Rectal smooth muscle tissue (tissue), 1 donor: ENCODE data around the gene TEX2.
"Not testable (repeated sequence)": the region's sequence is repeated elsewhere in the genome, so short reads cannot be mapped to it uniquely, and the experiment has no call there.

ENCODE experiments used
- H3K27ac ChIP-seq: one replicate; pipeline ENCODE4 v1.7.0; 2013; ENCODE audit warnings: low read depth, low read length, inconsistent platforms
- H3K27me3 ChIP-seq: one replicate; pipeline ENCODE4 v1.7.0; 2013; ENCODE audit warnings: low read length; ENCODE audit not compliant: control insufficient read depth, insufficient read depth
- H3K36me3 ChIP-seq: one replicate; pipeline ENCODE4 v1.7.0; 2013; ENCODE audit warnings: low read length; ENCODE audit not compliant: control insufficient read depth, insufficient read depth
- H3K4me1 ChIP-seq: one replicate; pipeline ENCODE4 v1.7.0; 2013; ENCODE audit warnings: low read length; ENCODE audit not compliant: control insufficient read depth, insufficient read depth
- H3K4me3 ChIP-seq: one replicate; pipeline ENCODE4 v1.7.0; 2013; ENCODE audit warnings: low read length
- H3K9ac ChIP-seq: one replicate; pipeline ENCODE4 v1.7.0; 2013; ENCODE audit warnings: low read length

TEX2 gene

GRCh38 chr17:64230791-64231408, 32.2 kb downstream of the TEX2 start:
- H3K4me1 ChIP-seq, result peaks cover 14% of the 10 kb centered on the region
- H3K27ac ChIP-seq, result no peak overlapping the region
- H3K9ac ChIP-seq, result no peak overlapping the region
- H3K27me3 ChIP-seq, result no peaks in the 10 kb centered on the region
- no peaks in the 10 kb centered on the region for H3K36me3 ChIP-seq
- no peak overlapping the region for H3K4me3 ChIP-seq

- peak overlapping the region; percentile 2 for H3K4me3 ChIP-seq
- H3K36me3 ChIP-seq, result no peaks in the 10 kb centered on the region
- no peak overlapping the region for H3K9ac ChIP-seq
- peak overlapping the region; percentile 46 for H3K27ac ChIP-seq
- H3K4me1 ChIP-seq, result peaks cover 14% of the 10 kb centered on the region
- H3K27me3 ChIP-seq, result no peaks in the 10 kb centered on the region
Observed at GRCh38 chr17:64229815-64230728, 33.0 kb downstream of the TEX2 start.

- Histone ChIP-seq H3K4me1 (peaks cover 10% of the 10 kb centered on the region), H3K27me3 (no peaks in the 10 kb centered on the region), H3K36me3 (no peaks in the 10 kb centered on the region), H3K27ac (no peak overlapping the region), H3K4me3 (no peak overlapping the region), H3K9ac (no peak overlapping the region)
Observed at GRCh38 chr17:64226132-64226531, 36.9 kb downstream of the TEX2 start.

GRCh38 chr17:64225410-64225809, 37.6 kb downstream of the TEX2 start:
- Histone ChIP-seq H3K4me1 (peaks cover 4% of the 10 kb centered on the region), H3K9ac (no peak overlapping the region), H3K27ac (no peak overlapping the region), H3K27me3 (no peaks in the 10 kb centered on the region), H3K36me3 (no peaks in the 10 kb centered on the region), H3K4me3 (no peak overlapping the region)

- no peaks in the 10 kb centered on the region for H3K27me3 ChIP-seq
- no peaks in the 10 kb centered on the region for H3K36me3 ChIP-seq
- H3K4me3 ChIP-seq, result no peak overlapping the region
- H3K27ac ChIP-seq, result no peak overlapping the region
- no peak overlapping the region for H3K9ac ChIP-seq
- no peaks in the 10 kb centered on the region for H3K4me1 ChIP-seq
Observed at GRCh38 chr17:64223931-64224629, 39.0 kb downstream of the TEX2 start.

- Histone ChIP-seq H3K27ac (no peak overlapping the region), H3K27me3 (no peaks in the 10 kb centered on the region), H3K4me1 (no peaks in the 10 kb centered on the region), H3K4me3 (no peak overlapping the region), H3K36me3 (no peaks in the 10 kb centered on the region), H3K9ac (no peak overlapping the region)
Observed at GRCh38 chr17:64223283-64223682, 39.8 kb downstream of the TEX2 start.

GRCh38 chr17:64221679-64222078, 41.4 kb downstream of the TEX2 start:
- Histone ChIP-seq H3K4me3 (no peak overlapping the region), H3K27ac (no peak overlapping the region), H3K4me1 (peaks cover 4% of the 10 kb centered on the region), H3K9ac (no peak overlapping the region), H3K36me3 (no peaks in the 10 kb centered on the region), H3K27me3 (no peaks in the 10 kb centered on the region)

- not testable (repeated sequence) for H3K27me3 ChIP-seq, H3K36me3 ChIP-seq, H3K27ac ChIP-seq, H3K9ac ChIP-seq, H3K4me1 ChIP-seq, H3K4me3 ChIP-seq
Observed at GRCh38 chr17:64220604-64221003, 42.5 kb downstream of the TEX2 start.

- Histone ChIP-seq H3K27ac (no peak overlapping the region), H3K27me3 (no peaks in the 10 kb centered on the region), H3K4me1 (peaks cover 4% of the 10 kb centered on the region), H3K9ac (no peak overlapping the region), H3K36me3 (no peaks in the 10 kb centered on the region), H3K4me3 (no peak overlapping the region)
Observed at GRCh38 chr17:64219571-64219970, 43.5 kb downstream of the TEX2 start.

- H3K4me3 ChIP-seq, result no peak overlapping the region
- H3K4me1 ChIP-seq, result peaks cover 4% of the 10 kb centered on the region
Observed at GRCh38 chr17:64218066-64218465, 45.0 kb downstream of the TEX2 start.

GRCh38 chr17:64217249-64217691, 45.8 kb downstream of the TEX2 start:
- Histone ChIP-seq H3K36me3 (peaks cover 3% of the 10 kb centered on the region), H3K4me3 (no peak overlapping the region), H3K27me3 (no peaks in the 10 kb centered on the region), H3K9ac (no peak overlapping the region), H3K27ac (no peak overlapping the region), H3K4me1 (peaks cover 11% of the 10 kb centered on the region)

More at GRCh38 chr17:64218066-64218465, 45.0 kb downstream of the TEX2 start:
- no peaks in the 10 kb centered on the region for H3K27me3 ChIP-seq
- H3K36me3 ChIP-seq, result peaks cover 3% of the 10 kb centered on the region
- no peak overlapping the region for H3K27ac ChIP-seq
- H3K9ac ChIP-seq, result no peak overlapping the region
